H1 (cell line): ENCODE measurements around the gene BORCS8. TPM values are rescaled to one million over a fixed set of nuclear protein-coding genes. Genes with fewer than 3 reads are reported as not detected.

ENCODE experiments used
- EZH2 ChIP-seq: fragments of 200-600 bp; sonication (generic); IDR thresholded peaks from 2 replicates; pipeline ENCODE4 v1.7.1; 2012; ENCODE audit warnings: low read depth, mild to moderate bottlenecking, moderate library complexity, low read length, inconsistent platforms; ENCODE audit not compliant: severe bottlenecking
- HDAC6 ChIP-seq: IDR thresholded peaks from one replicate; pipeline ENCODE4 v1.7.1; 2012; ENCODE audit warnings: low read depth, mild to moderate bottlenecking, inconsistent platforms, low read length, moderate library complexity
- polyA plus RNA-seq, 7 experiments: library from polyadenylated mRNA; depleted of rRNA in 3 of 7; stranded (reverse) in 5 of 7; unstranded in 2 of 7; fragments of >200 nt in 5 of 7; fragments of 200-250 nt in 2 of 7; gene quantifications; 1 replicate in 5 of 7; 2 replicates in 1 of 7; 4 replicates in 1 of 7; pipeline versions ENCODE4 v1.2.1 to v1.2.3, GENCODE V29; 2011 to 2013; ENCODE audit warnings: missing spikeins in 2 of 7, mixed read lengths in 2 of 7
- total RNA-seq: library from RNA; stranded (reverse); fragmentation: NEBNext Ultra II Directional; extraction: Animal tissue kit (Norgen Biotek cat#: 25700); gene quantifications from 2 replicates; pipeline ENCODE4 v1.2.1, GENCODE V29; 2021
- TF ChIP-seq, protein P1 (sequence below): fragments of 300-600 bp; sonication (generic); IDR thresholded peaks from 2 replicates; pipeline ENCODE4 v1.7.1; 2012; ENCODE audit warnings: low read length, moderate library complexity, mild to moderate bottlenecking, inconsistent platforms; ENCODE audit not compliant: insufficient replicate concordance

Gene BORCS8
- total and polyA plus RNA-seq, 2 of the 8 experiments (the other 6 are each of a cell fraction or from before 2014, with no cell fraction given) = 15.0 to 15.9 TPM

DNA sequence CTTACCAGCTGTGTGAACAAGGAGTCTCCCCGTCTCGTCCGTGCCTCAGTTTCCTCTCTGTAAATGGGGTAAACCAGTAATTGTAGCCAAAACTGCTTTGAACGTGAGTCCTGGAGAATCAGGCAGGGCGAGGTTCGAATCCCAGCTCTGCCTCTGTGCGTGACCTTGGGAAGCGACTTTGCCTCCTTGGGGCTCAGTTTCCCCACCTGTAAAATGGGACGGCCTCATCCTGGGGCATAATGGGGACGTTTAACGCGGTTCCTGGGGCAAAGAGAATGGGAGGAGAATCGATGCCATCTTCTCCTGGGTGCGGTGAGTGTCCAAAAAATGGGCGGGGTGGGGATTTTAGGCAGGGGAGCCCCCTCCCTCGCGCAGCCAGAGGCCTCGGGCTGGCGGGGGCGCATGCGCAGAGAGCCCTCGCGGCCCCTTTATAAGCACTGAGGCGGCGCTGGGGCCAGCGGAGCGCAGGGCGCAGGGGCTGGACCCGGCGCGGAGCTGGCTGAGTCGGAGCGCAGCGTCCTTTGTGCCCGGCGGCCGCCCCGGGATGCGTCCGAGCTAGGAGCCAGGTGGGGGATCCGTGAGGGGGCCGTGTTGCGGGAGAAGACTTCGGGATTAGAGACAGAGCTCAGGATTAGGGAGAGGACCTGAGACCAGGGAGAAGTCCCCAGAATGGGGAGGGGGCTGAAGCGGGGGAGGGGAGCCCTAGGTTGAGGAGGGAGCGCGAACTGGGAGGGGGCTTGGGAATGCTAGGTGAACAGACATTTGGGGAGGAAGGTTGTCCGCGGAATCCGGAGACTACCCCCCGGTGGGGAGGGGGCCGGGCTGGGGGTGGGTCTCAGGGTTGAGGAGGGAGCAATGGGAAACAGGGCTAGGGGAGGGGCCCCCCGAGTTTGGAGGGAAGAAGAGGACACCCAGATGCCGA lies 19.8 kb upstream of the BORCS8 start, which contains the start of gene NCAN (continued):
- TF ChIP-seq, protein P1, sequence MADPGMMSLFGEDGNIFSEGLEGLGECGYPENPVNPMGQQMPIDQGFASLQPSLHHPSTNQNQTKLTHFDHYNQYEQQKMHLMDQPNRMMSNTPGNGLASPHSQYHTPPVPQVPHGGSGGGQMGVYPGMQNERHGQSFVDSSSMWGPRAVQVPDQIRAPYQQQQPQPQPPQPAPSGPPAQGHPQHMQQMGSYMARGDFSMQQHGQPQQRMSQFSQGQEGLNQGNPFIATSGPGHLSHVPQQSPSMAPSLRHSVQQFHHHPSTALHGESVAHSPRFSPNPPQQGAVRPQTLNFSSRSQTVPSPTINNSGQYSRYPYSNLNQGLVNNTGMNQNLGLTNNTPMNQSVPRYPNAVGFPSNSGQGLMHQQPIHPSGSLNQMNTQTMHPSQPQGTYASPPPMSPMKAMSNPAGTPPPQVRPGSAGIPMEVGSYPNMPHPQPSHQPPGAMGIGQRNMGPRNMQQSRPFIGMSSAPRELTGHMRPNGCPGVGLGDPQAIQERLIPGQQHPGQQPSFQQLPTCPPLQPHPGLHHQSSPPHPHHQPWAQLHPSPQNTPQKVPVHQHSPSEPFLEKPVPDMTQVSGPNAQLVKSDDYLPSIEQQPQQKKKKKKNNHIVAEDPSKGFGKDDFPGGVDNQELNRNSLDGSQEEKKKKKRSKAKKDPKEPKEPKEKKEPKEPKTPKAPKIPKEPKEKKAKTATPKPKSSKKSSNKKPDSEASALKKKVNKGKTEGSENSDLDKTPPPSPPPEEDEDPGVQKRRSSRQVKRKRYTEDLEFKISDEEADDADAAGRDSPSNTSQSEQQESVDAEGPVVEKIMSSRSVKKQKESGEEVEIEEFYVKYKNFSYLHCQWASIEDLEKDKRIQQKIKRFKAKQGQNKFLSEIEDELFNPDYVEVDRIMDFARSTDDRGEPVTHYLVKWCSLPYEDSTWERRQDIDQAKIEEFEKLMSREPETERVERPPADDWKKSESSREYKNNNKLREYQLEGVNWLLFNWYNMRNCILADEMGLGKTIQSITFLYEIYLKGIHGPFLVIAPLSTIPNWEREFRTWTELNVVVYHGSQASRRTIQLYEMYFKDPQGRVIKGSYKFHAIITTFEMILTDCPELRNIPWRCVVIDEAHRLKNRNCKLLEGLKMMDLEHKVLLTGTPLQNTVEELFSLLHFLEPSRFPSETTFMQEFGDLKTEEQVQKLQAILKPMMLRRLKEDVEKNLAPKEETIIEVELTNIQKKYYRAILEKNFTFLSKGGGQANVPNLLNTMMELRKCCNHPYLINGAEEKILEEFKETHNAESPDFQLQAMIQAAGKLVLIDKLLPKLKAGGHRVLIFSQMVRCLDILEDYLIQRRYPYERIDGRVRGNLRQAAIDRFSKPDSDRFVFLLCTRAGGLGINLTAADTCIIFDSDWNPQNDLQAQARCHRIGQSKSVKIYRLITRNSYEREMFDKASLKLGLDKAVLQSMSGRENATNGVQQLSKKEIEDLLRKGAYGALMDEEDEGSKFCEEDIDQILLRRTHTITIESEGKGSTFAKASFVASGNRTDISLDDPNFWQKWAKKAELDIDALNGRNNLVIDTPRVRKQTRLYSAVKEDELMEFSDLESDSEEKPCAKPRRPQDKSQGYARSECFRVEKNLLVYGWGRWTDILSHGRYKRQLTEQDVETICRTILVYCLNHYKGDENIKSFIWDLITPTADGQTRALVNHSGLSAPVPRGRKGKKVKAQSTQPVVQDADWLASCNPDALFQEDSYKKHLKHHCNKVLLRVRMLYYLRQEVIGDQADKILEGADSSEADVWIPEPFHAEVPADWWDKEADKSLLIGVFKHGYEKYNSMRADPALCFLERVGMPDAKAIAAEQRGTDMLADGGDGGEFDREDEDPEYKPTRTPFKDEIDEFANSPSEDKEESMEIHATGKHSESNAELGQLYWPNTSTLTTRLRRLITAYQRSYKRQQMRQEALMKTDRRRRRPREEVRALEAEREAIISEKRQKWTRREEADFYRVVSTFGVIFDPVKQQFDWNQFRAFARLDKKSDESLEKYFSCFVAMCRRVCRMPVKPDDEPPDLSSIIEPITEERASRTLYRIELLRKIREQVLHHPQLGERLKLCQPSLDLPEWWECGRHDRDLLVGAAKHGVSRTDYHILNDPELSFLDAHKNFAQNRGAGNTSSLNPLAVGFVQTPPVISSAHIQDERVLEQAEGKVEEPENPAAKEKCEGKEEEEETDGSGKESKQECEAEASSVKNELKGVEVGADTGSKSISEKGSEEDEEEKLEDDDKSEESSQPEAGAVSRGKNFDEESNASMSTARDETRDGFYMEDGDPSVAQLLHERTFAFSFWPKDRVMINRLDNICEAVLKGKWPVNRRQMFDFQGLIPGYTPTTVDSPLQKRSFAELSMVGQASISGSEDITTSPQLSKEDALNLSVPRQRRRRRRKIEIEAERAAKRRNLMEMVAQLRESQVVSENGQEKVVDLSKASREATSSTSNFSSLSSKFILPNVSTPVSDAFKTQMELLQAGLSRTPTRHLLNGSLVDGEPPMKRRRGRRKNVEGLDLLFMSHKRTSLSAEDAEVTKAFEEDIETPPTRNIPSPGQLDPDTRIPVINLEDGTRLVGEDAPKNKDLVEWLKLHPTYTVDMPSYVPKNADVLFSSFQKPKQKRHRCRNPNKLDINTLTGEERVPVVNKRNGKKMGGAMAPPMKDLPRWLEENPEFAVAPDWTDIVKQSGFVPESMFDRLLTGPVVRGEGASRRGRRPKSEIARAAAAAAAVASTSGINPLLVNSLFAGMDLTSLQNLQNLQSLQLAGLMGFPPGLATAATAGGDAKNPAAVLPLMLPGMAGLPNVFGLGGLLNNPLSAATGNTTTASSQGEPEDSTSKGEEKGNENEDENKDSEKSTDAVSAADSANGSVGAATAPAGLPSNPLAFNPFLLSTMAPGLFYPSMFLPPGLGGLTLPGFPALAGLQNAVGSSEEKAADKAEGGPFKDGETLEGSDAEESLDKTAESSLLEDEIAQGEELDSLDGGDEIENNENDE = no peak
- TF ChIP-seq HDAC6 = no peak
- TF ChIP-seq EZH2 = peak; percentile 34
